ENCODE measurements around the gene WFDC11.

DNA sequence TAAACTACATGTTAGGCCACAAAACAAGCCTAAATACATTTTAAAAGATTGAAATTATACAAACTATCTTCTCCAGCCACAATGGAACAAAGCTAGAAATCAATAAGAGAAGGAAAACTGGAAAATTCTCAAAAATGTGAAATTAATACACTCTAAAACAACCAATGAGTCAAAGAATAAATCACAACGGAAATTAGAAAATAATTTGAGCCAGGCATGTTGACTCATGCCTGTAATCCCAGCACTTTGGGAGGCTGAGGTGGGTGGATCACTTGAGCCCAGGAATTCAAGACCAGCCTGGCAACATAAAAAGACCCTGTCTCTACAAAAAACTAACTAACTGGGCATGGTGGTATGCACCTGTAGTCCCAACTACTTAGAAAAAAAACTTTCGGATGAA lies 25.5 kb upstream of the WFDC11 start:
- TF ChIP-seq, protein P1, sequence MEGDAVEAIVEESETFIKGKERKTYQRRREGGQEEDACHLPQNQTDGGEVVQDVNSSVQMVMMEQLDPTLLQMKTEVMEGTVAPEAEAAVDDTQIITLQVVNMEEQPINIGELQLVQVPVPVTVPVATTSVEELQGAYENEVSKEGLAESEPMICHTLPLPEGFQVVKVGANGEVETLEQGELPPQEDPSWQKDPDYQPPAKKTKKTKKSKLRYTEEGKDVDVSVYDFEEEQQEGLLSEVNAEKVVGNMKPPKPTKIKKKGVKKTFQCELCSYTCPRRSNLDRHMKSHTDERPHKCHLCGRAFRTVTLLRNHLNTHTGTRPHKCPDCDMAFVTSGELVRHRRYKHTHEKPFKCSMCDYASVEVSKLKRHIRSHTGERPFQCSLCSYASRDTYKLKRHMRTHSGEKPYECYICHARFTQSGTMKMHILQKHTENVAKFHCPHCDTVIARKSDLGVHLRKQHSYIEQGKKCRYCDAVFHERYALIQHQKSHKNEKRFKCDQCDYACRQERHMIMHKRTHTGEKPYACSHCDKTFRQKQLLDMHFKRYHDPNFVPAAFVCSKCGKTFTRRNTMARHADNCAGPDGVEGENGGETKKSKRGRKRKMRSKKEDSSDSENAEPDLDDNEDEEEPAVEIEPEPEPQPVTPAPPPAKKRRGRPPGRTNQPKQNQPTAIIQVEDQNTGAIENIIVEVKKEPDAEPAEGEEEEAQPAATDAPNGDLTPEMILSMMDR (IDR thresholded peaks at IDR 0.05) = no peak
- TF ChIP-seq POLR2A (IDR thresholded peaks at IDR 0.05) (no peak), POLR2AphosphoS5 (IDR thresholded peaks at IDR 0.05) (no peak), EP300 (IDR thresholded peaks at IDR 0.05) (no peak)
